Endothelial cell of umbilical vein (primary cell): ENCODE results near the gene NR1H3.

Experiments used
- CTCF ChIP-seq, 2 donors: IDR thresholded peaks; 1 replicate in 1 of 2; 2 replicates in 1 of 2; pipeline ENCODE4 v1.5.1; 2011; ENCODE audit warnings: low read length in 2 of 2, mild to moderate bottlenecking in 2 of 2, moderate library complexity in 2 of 2, control low read depth in 1 of 2, inconsistent platforms in 1 of 2, low read depth in 1 of 2; ENCODE audit not compliant: insufficient read depth in 1 of 2; ENCODE audit errors: extremely low read depth in 1 of 2
- EZH2 ChIP-seq: IDR thresholded peaks from 2 replicates; pipeline ENCODE4 v1.6.1; 2012; ENCODE audit warnings: borderline replicate concordance, low read depth, mild to moderate bottlenecking, moderate library complexity, low read length, inconsistent platforms; ENCODE audit not compliant: severe bottlenecking
- FOS ChIP-seq: IDR thresholded peaks from 2 replicates; pipeline ENCODE4 v1.6.1; 2011; ENCODE audit warnings: mild to moderate bottlenecking, low read length, moderate library complexity, borderline replicate concordance; ENCODE audit not compliant: insufficient read depth
- GATA2 ChIP-seq: IDR thresholded peaks from 2 replicates; pipeline ENCODE4 v1.7.0; 2011; ENCODE audit warnings: low read depth, mild to moderate bottlenecking, moderate library complexity, mixed read lengths, low read length; ENCODE audit not compliant: insufficient read length, insufficient read depth
- JUN ChIP-seq: IDR thresholded peaks from 2 replicates; pipeline ENCODE4 v1.6.1; 2011; ENCODE audit warnings: borderline replicate concordance, low read depth; ENCODE audit not compliant: insufficient read length, insufficient read depth
- MAX ChIP-seq: IDR thresholded peaks from 2 replicates; pipeline ENCODE4 v1.6.1; 2011; ENCODE audit not compliant: insufficient read depth, insufficient read length
- MYC ChIP-seq: IDR thresholded peaks from one replicate; pipeline ENCODE4 v1.6.1; 2011; ENCODE audit warnings: mild to moderate bottlenecking, low read depth, low read length
- POLR2A ChIP-seq: IDR thresholded peaks from 2 replicates; pipeline ENCODE4 v1.6.1; 2012; ENCODE audit warnings: low read depth, mild to moderate bottlenecking, control low read depth, low read length
- POLR2AphosphoS5 ChIP-seq: IDR thresholded peaks from 2 replicates; pipeline ENCODE4 v1.6.1; 2012; ENCODE audit warnings: low read depth, mild to moderate bottlenecking, control low read depth, low read length, moderate library complexity; ENCODE audit not compliant: insufficient read depth

GRCh38 chr11:47308050-47308823 is 50.4 kb downstream of the NR1H3 start:
- TF ChIP-seq CTCF (IDR thresholded peaks at IDR 0.05; ENCODE audit: extremely low read depth in 1 of 2, insufficient read depth in 1 of 2, low read depth in 1 of 2, low read length in 2 of 2) (no peak), POLR2A (no peak), MYC (no peak), JUN (no peak), MAX (no peak), POLR2AphosphoS5 (no peak), EZH2 (no peak), FOS (no peak), GATA2 (no peak)
